A673 (cell line): Measurements from ENCODE around the gene LIMS4.
"Not testable (repeated sequence)": the region's sequence is repeated elsewhere in the genome, so short reads cannot be mapped to it uniquely, and the experiment has no call there.

Experiments
- CTCF ChIP-seq: fragments of 300-800, 200-600 bp; sonication (generic); conservative IDR thresholded peaks from 2 replicates; pipeline ENCODE4 v1.5.1; 2017; ENCODE audit warnings: low read depth, mild to moderate bottlenecking, antibody characterized with exemption, low read length, moderate library complexity, mixed read lengths
- EZH2 ChIP-seq: fragments of 200-600 bp; sonication (generic); IDR thresholded peaks from 2 replicates; pipeline ENCODE4 v1.6.1; 2017; ENCODE audit warnings: borderline replicate concordance, low read depth, mild to moderate bottlenecking, mixed read lengths, antibody characterized with exemption, low read length; ENCODE audit not compliant: poor library complexity, severe bottlenecking

GRCh38 chr2:110457214-110457590 is 15.4 kb downstream of the LIMS4 start:
- TF ChIP-seq CTCF, EZH2: not testable (repeated sequence)
